ENCODE measurements around the gene OGFOD3. TPM values are rescaled to one million over a fixed set of nuclear protein-coding genes. Genes with fewer than 3 reads are reported as not detected.
A peak's percentile ranks its signal among the peaks of the same experiment; 100 is the strongest.

OGFOD3 gene
- polyA plus RNA-seq, 1 donor: 20.9 TPM

- no peak for DNase-seq
- no peaks in the 10 kb centered on the region for H3K4me1 ChIP-seq (ENCODE audit: control insufficient read depth, insufficient read depth, low read length)
- no peak overlapping the region for H3K27ac ChIP-seq (ENCODE audit: low read length)
- no peaks in the 10 kb centered on the region for H3K27me3 ChIP-seq (ENCODE audit: control insufficient read depth, insufficient read depth, low read length)
- H3K4me3 ChIP-seq (ENCODE audit: low read length): no peak overlapping the region
- H3K36me3 ChIP-seq (ENCODE audit: control insufficient read depth, insufficient read depth, low read length): peaks cover 34% of the 10 kb centered on the region
- H3K9me3 ChIP-seq (ENCODE audit: control insufficient read depth, low read depth, low read length): peaks cover 4% of the 10 kb centered on the region
- no CpG with 5 or more reads among the region's 3 CpGs for WGBS (ENCODE audit: insufficient coverage, low lambda C conversion rate)
Observed at GRCh38 chr17:82434216-82434565, 15.8 kb upstream of the OGFOD3 start.

- no CpG with 5 or more reads among the region's 32 CpGs for WGBS (ENCODE audit: insufficient coverage, low lambda C conversion rate)
- Histone ChIP-seq H3K4me1 (ENCODE audit: control insufficient read depth, insufficient read depth, low read length) (no peaks in the 10 kb centered on the region), H3K9me3 (ENCODE audit: control insufficient read depth, low read depth, low read length) (no peaks in the 10 kb centered on the region), H3K4me3 (ENCODE audit: low read length) (no peak overlapping the region), H3K27me3 (ENCODE audit: control insufficient read depth, insufficient read depth, low read length) (no peaks in the 10 kb centered on the region), H3K27ac (ENCODE audit: low read length) (no peak overlapping the region), H3K36me3 (ENCODE audit: control insufficient read depth, insufficient read depth, low read length) (peaks cover 34% of the 10 kb centered on the region)
- DNase-seq: no peak
Observed at GRCh38 chr17:82433560-82434215, 15.3 kb upstream of the OGFOD3 start.

DNA sequence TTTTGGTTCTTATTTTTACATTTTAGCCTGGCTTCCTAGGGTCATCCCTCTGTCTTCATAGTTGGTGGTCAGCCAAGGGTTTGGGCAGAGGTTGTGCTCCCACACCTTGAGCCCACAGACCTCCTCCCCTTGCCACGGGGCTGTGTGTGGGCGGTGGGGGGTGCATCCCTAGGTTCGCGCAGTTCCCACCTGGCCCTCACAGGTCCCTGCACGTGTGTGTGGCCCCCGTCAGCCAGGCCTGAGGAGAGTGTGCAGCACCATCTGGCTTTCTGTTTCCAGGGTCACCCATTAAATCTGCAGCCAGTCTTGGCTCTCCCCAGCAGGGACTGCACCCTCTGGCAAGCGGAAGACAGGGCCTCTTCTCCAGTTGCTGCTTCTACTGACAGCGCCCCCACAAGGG, 13.6 kb upstream of the OGFOD3 start:
- no peak overlapping the region for H3K27ac ChIP-seq (ENCODE audit: low read length)
- no peaks in the 10 kb centered on the region for H3K4me1 ChIP-seq (ENCODE audit: control insufficient read depth, insufficient read depth, low read length)
- H3K36me3 ChIP-seq (ENCODE audit: control insufficient read depth, insufficient read depth, low read length): peaks cover 28% of the 10 kb centered on the region
- no peaks in the 10 kb centered on the region for H3K27me3 ChIP-seq (ENCODE audit: control insufficient read depth, insufficient read depth, low read length)
- no peaks in the 10 kb centered on the region for H3K9me3 ChIP-seq (ENCODE audit: control insufficient read depth, low read depth, low read length)
- no peak for DNase-seq
- no peak overlapping the region for H3K4me3 ChIP-seq (ENCODE audit: low read length)
- no CpG with 5 or more reads among the region's 8 CpGs for WGBS (ENCODE audit: insufficient coverage, low lambda C conversion rate)

- Histone ChIP-seq H3K9me3 (ENCODE audit: control insufficient read depth, low read depth, low read length) (no peaks in the 10 kb centered on the region), H3K27ac (ENCODE audit: low read length) (no peak overlapping the region), H3K4me3 (ENCODE audit: low read length) (no peak overlapping the region), H3K36me3 (ENCODE audit: control insufficient read depth, insufficient read depth, low read length) (peaks cover 12% of the 10 kb centered on the region), H3K27me3 (ENCODE audit: control insufficient read depth, insufficient read depth, low read length) (no peaks in the 10 kb centered on the region), H3K4me1 (ENCODE audit: control insufficient read depth, insufficient read depth, low read length) (no peaks in the 10 kb centered on the region)
- DNase-seq: no peak
- WGBS (ENCODE audit: insufficient coverage, low lambda C conversion rate): 100% methylated on average over 1 of the region's 7 CpGs
Observed at GRCh38 chr17:82429824-82430223, 11.4 kb upstream of the OGFOD3 start.

DNA sequence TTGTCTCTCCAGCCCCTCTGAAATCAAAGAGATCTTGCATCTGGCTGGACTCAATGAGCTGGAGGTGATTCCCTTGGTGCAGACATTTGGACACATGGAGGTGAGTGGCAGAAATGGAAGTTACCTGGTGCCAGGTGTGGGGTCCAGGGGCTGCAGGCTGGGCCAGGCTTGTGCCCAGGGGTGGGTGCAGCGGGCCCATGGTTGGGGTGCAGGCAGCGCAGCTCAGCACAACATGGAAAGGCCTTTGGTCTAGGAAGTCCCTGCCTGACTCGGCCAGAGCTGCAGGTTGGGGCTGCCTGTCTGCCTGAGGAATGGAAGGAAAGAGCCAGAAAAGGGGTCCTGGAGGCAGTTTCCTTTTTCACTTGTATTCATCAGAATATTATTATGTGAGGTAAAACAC, 10.2 kb upstream of the OGFOD3 start:
- no peak for DNase-seq
- no CpG with 5 or more reads among the region's 3 CpGs for WGBS (ENCODE audit: insufficient coverage, low lambda C conversion rate)

DNA sequence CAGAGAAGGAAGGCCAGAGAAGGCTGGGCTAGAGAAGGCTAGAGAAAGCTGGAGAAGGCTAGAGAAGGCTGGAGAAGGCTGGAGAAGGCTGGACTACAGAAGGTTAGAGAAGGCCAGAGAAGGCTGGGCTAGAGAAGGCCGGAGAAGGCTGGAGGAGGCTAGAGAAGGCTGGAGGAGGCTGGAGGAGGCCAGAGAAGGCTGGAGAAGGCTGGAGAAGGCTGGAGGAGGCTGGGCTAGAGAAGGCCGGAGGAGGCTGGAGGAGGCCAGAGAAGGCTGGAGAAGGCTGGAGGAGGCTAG, 6.4 kb upstream of the OGFOD3 start:
- 100% methylated on average over 2 of the region's 2 CpGs for WGBS (ENCODE audit: insufficient coverage, low lambda C conversion rate)

More for the DNA sequence above, 10.2 kb upstream of the OGFOD3 start:
- H3K36me3 ChIP-seq (ENCODE audit: control insufficient read depth, insufficient read depth, low read length): peaks cover 8% of the 10 kb centered on the region
- no peaks in the 10 kb centered on the region for H3K4me1 ChIP-seq (ENCODE audit: control insufficient read depth, insufficient read depth, low read length)
- H3K4me3 ChIP-seq (ENCODE audit: low read length): no peak overlapping the region
- H3K9me3 ChIP-seq (ENCODE audit: control insufficient read depth, low read depth, low read length): peaks cover 6% of the 10 kb centered on the region
- H3K27me3 ChIP-seq (ENCODE audit: control insufficient read depth, insufficient read depth, low read length): no peaks in the 10 kb centered on the region
- no peak overlapping the region for H3K27ac ChIP-seq (ENCODE audit: low read length)

GRCh38 chr17:82424001-82424862, 5.8 kb upstream of the OGFOD3 start:
- H3K4me3 ChIP-seq (ENCODE audit: low read length): no peak overlapping the region
- no CpG with 5 or more reads among the region's 25 CpGs for WGBS (ENCODE audit: insufficient coverage, low lambda C conversion rate)
- peaks cover 18% of the 10 kb centered on the region for H3K9me3 ChIP-seq (ENCODE audit: control insufficient read depth, low read depth, low read length)
- no peak for DNase-seq
- no peaks in the 10 kb centered on the region for H3K27me3 ChIP-seq (ENCODE audit: control insufficient read depth, insufficient read depth, low read length)
- H3K27ac ChIP-seq (ENCODE audit: low read length): no peak overlapping the region
- peaks cover 3% of the 10 kb centered on the region for H3K4me1 ChIP-seq (ENCODE audit: control insufficient read depth, insufficient read depth, low read length)
- peaks cover 11% of the 10 kb centered on the region for H3K36me3 ChIP-seq (ENCODE audit: control insufficient read depth, insufficient read depth, low read length)

More for the DNA sequence above, 6.4 kb upstream of the OGFOD3 start:
- peaks cover 18% of the 10 kb centered on the region for H3K9me3 ChIP-seq (ENCODE audit: control insufficient read depth, low read depth, low read length)
- DNase-seq: no peak
- peaks cover 13% of the 10 kb centered on the region for H3K36me3 ChIP-seq (ENCODE audit: control insufficient read depth, insufficient read depth, low read length)
- no peaks in the 10 kb centered on the region for H3K27me3 ChIP-seq (ENCODE audit: control insufficient read depth, insufficient read depth, low read length)
- H3K4me3 ChIP-seq (ENCODE audit: low read length): no peak overlapping the region
- no peak overlapping the region for H3K27ac ChIP-seq (ENCODE audit: low read length)
- H3K4me1 ChIP-seq (ENCODE audit: control insufficient read depth, insufficient read depth, low read length): peaks cover under 1% of the 10 kb centered on the region

DNA sequence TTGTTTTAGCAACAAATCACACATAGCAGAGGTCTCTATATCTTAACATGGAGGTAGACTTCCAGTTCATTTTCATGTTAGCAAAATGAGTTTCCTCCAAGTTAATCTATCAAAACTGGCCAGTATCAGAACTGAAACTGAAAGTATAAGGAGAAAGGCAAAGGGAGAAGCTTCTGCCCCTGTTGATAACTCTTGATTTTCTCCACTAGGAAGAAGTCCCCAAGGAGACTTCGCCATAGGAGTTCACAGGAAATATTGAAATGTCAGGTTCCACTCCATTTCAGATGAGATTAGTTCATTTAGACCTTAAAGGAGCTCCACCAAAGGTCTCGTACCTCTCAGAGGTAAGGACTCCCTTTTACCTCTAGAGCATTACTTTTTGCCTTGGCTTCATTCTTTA, 1.2 kb upstream of the OGFOD3 start:
- H3K36me3 ChIP-seq (ENCODE audit: control insufficient read depth, insufficient read depth, low read length): peaks cover 11% of the 10 kb centered on the region
- peak overlapping the region; percentile 95 for H3K27ac ChIP-seq (ENCODE audit: low read length)
- DNase-seq: peak; percentile 11 to 58
- H3K4me1 ChIP-seq (ENCODE audit: control insufficient read depth, insufficient read depth, low read length): peaks cover 7% of the 10 kb centered on the region
- peak overlapping the region; percentile 93 for H3K4me3 ChIP-seq (ENCODE audit: low read length)
- WGBS (ENCODE audit: insufficient coverage, low lambda C conversion rate): 80% methylated on average over 1 of the region's 2 CpGs
- H3K9me3 ChIP-seq (ENCODE audit: control insufficient read depth, low read depth, low read length): peaks cover 18% of the 10 kb centered on the region
- no peaks in the 10 kb centered on the region for H3K27me3 ChIP-seq (ENCODE audit: control insufficient read depth, insufficient read depth, low read length)

DNA sequence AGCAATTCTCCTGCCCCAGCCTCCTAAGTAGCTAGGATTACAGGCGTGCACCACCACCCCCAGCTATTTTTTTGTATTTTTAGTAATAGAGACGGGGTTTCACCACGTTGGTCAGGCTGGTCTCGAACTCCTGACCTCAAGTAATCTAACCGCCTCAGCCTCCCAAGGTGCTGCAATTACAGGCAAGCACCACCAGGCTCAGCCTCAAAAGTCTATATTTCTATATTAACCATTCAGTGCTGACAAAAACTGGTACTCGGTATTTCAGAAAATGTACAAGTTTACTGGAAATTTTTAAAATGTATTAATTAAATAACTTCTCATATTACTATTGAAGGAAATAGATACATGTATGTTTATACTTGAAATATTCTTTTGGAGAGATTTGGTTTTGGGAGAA, 1.6 kb downstream of the OGFOD3 start:
- H3K9me3 ChIP-seq (ENCODE audit: control insufficient read depth, low read depth, low read length): no peaks in the 10 kb centered on the region
- peaks cover 14% of the 10 kb centered on the region for H3K36me3 ChIP-seq (ENCODE audit: control insufficient read depth, insufficient read depth, low read length)
- WGBS (ENCODE audit: insufficient coverage, low lambda C conversion rate): 86% methylated on average over 1 of the region's 6 CpGs
- no peaks in the 10 kb centered on the region for H3K27me3 ChIP-seq (ENCODE audit: control insufficient read depth, insufficient read depth, low read length)
- no peak overlapping the region for H3K4me3 ChIP-seq (ENCODE audit: low read length)
- peaks cover 11% of the 10 kb centered on the region for H3K4me1 ChIP-seq (ENCODE audit: control insufficient read depth, insufficient read depth, low read length)
- no peak for DNase-seq
- H3K27ac ChIP-seq (ENCODE audit: low read length): no peak overlapping the region

DNA sequence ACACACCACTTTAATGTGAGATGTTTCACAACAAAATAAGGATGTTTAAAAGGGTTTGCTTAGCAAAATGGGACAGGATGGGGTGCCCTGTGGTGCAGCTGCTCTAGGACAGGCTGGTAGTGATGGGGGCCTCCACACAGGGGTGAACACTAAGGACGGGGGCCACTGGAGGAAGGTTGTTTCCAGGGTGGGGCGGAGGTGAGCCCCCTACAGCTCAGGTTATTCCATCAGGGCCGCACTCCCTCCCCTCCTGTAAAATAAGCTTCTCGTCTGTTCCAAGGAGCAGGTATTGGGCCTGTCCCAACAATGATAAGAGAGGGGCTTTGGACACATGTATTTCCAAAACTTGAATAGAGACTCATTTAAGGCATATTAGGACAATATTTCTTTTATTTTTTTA, 2.1 kb downstream of the OGFOD3 start:
- peaks cover 13% of the 10 kb centered on the region for H3K36me3 ChIP-seq (ENCODE audit: control insufficient read depth, insufficient read depth, low read length)
- DNase-seq: no peak
- H3K4me3 ChIP-seq (ENCODE audit: low read length): no peak overlapping the region
- no CpG with 5 or more reads among the region's 4 CpGs for WGBS (ENCODE audit: insufficient coverage, low lambda C conversion rate)
- H3K27ac ChIP-seq (ENCODE audit: low read length): no peak overlapping the region
- no peaks in the 10 kb centered on the region for H3K27me3 ChIP-seq (ENCODE audit: control insufficient read depth, insufficient read depth, low read length)
- peaks cover 11% of the 10 kb centered on the region for H3K4me1 ChIP-seq (ENCODE audit: control insufficient read depth, insufficient read depth, low read length)
- H3K9me3 ChIP-seq (ENCODE audit: control insufficient read depth, low read depth, low read length): no peaks in the 10 kb centered on the region
